PFSK-1 (cell line): ENCODE results near the gene KRI1. TPM values are rescaled to one million over a fixed set of nuclear protein-coding genes. Genes with fewer than 3 reads are reported as not detected.

Experiments used
- FOXP2 ChIP-seq: optimal IDR thresholded peaks from 2 replicates; pipeline ENCODE3; 2011; ENCODE audit warnings: borderline replicate concordance, control low read depth, inconsistent platforms; ENCODE audit not compliant: insufficient read depth; ENCODE audit errors: extremely low read length, extremely low read depth
- POLR2AphosphoS5 ChIP-seq: IDR thresholded peaks from 2 replicates; pipeline ENCODE4 v1.6.1; 2012; ENCODE audit warnings: low read depth, mild to moderate bottlenecking, control low read depth, low read length, moderate library complexity
- SIN3A ChIP-seq: IDR thresholded peaks from 2 replicates; pipeline ENCODE4 v1.6.1; 2012; ENCODE audit warnings: mild to moderate bottlenecking, low read length, moderate library complexity, borderline replicate concordance; ENCODE audit not compliant: insufficient read depth
- TAF1 ChIP-seq: IDR thresholded peaks from 2 replicates; pipeline ENCODE4 v1.6.1; 2012; ENCODE audit warnings: low read length, control low read depth, borderline replicate concordance; ENCODE audit not compliant: insufficient read depth
- polyA plus RNA-seq: library from polyadenylated mRNA; unstranded; fragments of >200 nt; gene quantifications from one replicate; pipeline ENCODE4 v1.2.1, GENCODE V29; 2012; ENCODE audit warnings: low read depth, missing spikeins; ENCODE audit not compliant: insufficient read length
- TF ChIP-seq, protein P1 (sequence below), 2 experiments: IDR thresholded peaks; 2 replicates each; pipeline versions ENCODE4 v1.6.1 to v1.8.0; 2011 to 2012; ENCODE audit warnings: low read depth in 2 of 2, low read length in 2 of 2, control low read depth in 1 of 2, inconsistent platforms in 1 of 2, mild to moderate bottlenecking in 1 of 2, moderate library complexity in 1 of 2; ENCODE audit not compliant: insufficient read depth in 1 of 2

Gene KRI1
- 53.9 TPM for polyA plus RNA-seq

DNA sequence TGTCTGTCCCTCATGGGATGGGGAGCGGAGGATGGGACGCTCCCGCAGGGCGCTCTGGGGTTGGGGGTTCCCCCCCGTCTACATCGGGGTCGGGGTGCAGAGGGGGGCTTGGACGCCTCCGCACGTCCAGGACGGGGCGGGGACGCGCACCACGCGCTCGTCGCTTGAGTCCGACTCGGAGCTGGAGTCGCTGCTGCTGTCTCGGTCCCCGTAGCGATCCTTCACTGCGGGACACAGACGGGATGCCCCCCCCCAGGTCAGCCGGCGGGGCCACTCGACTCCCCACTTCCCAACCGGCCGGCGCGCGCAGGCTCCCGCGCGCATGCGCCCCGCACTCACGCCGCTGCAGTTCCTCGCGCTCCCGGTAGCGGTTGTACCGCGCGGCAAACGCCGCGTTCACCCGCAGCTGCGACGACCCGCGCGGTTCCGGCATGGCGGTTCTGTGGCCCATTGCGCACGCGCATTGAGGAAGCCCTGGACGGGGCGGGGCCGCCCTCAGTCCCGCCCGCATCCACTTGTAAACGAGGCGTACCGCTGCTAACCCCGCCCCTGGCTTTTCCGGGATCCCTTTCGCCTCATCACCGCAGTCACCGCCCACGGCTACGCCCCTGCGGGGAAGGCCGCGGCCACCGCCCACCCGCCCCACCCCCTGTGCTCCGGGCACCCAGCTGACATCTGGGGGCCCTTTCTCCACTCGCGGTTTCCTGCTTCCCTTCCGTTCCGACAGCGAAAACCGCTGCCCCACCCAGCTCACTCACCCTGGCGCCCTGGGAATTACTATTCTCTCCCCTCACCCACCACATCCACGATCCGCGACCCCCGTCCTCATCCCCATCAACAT lies at the start of gene KRI1:
TSS of gene KRI1 (minus strand) at position 444 of the 841 bp plus-strand sequence. CDS start at position 433, 11 bp downstream.
- peak; percentile 73 for TF ChIP-seq FOXP2
- TF ChIP-seq POLR2AphosphoS5, result peak; percentile 95
- TF ChIP-seq SIN3A, result peak; percentile 96; the same call in 1 of the 2 replicates
- TF ChIP-seq, protein P1, sequence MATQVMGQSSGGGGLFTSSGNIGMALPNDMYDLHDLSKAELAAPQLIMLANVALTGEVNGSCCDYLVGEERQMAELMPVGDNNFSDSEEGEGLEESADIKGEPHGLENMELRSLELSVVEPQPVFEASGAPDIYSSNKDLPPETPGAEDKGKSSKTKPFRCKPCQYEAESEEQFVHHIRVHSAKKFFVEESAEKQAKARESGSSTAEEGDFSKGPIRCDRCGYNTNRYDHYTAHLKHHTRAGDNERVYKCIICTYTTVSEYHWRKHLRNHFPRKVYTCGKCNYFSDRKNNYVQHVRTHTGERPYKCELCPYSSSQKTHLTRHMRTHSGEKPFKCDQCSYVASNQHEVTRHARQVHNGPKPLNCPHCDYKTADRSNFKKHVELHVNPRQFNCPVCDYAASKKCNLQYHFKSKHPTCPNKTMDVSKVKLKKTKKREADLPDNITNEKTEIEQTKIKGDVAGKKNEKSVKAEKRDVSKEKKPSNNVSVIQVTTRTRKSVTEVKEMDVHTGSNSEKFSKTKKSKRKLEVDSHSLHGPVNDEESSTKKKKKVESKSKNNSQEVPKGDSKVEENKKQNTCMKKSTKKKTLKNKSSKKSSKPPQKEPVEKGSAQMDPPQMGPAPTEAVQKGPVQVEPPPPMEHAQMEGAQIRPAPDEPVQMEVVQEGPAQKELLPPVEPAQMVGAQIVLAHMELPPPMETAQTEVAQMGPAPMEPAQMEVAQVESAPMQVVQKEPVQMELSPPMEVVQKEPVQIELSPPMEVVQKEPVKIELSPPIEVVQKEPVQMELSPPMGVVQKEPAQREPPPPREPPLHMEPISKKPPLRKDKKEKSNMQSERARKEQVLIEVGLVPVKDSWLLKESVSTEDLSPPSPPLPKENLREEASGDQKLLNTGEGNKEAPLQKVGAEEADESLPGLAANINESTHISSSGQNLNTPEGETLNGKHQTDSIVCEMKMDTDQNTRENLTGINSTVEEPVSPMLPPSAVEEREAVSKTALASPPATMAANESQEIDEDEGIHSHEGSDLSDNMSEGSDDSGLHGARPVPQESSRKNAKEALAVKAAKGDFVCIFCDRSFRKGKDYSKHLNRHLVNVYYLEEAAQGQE (IDR thresholded peaks at IDR 0.05; ENCODE audit: insufficient read depth in 1 of 2, low read depth in 2 of 2, low read length in 2 of 2), result peak in 1 of 2 experiments; percentile 45; a peak in 1 of 4 replicates
- peak; percentile 79 for TF ChIP-seq TAF1

DNA sequence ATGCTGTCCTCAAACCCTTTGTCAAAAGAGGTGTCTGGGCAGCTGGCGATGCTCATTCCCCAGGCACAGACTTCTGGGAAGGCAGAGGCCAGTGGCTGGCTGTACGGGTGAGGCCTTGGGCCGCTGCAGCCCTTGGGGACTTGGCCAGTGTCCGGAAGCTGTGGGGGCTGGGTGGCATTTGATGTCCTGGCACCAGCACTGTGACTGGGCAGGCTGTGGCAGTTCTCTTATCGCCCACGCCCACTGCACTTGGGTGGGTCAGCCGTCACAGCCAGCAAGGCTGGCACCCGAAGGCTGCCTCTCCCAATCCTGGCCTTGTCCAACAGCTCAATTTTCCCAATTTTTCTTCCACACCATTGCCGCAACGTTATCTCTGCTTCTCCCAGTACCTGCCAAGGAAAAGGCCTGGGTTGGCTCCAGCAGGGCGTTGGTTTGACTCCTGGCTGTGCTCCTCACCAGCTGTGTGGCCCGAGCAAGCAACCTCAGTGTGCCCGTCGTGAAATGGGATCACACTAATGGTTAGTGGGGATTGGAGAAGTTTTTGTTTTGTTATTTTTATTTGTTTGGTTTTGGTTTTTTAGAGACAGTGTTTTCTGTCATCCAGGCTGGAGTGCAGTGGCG lies 46.8 kb upstream of the KRI1 start:
- no peak for TF ChIP-seq POLR2AphosphoS5
- TF ChIP-seq TAF1, result no peak
- no peak for TF ChIP-seq FOXP2
- TF ChIP-seq, protein P1 (IDR thresholded peaks at IDR 0.05; ENCODE audit: insufficient read depth in 1 of 2, low read depth in 2 of 2, low read length in 2 of 2), result no peak
- no peak for TF ChIP-seq SIN3A

DNA sequence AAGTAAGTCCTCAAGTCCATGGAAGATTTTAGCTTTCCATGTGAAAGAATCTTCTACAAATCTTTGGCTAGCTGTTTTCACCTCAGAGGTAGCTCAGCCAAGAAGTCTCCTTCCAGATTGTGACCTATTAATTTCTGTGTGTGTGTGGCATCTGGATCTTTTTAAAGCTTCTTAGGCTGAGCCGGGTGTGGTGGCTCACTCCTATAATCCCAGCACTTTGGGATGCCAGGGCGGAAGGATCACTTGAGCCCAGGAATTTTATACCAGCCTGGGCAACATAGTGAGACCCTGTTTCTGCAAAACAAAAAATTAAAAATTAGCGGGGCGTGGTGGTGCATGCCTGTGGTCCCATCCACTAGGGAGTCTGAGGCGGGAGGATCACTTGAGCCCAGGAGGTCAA lies 46.1 kb upstream of the KRI1 start:
- TF ChIP-seq, protein P1 (IDR thresholded peaks at IDR 0.05; ENCODE audit: insufficient read depth in 1 of 2, low read depth in 2 of 2, low read length in 2 of 2), result no peak
- TF ChIP-seq FOXP2 (no peak), SIN3A (no peak), POLR2AphosphoS5 (no peak), TAF1 (no peak)

DNA sequence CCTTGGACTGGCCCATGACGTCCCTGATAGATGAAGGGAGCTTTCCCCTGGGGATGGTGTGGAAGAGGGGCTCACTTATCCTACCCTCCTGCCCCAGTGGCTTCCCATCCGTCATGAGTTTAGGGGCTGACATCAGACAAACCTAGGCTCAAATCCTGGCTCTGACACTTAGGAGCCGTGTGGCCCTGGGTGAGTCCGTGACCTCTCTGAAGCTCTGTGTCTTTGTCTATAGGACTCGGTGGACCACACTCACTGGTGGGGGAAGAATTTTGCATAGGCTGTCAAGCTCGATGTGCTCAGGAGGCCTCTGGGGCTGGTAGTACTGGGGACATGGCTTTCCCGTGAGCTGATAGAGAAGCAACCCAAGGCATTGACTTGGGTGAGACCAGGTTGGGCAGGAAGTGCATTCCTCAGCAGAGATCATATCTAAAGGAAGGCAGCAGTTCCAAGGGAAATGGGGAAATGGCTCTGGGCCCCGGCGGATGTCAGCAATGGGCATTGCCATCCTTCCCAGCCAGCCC lies 38.7 kb upstream of the KRI1 start:
- TF ChIP-seq TAF1 (no peak), POLR2AphosphoS5 (no peak), FOXP2 (no peak), SIN3A (no peak)
- TF ChIP-seq, protein P1 (IDR thresholded peaks at IDR 0.05; ENCODE audit: insufficient read depth in 1 of 2, low read depth in 2 of 2, low read length in 2 of 2), result no peak
